Sciatic nerve (tissue), 2 donors: ENCODE measurements around the gene RNF31. TPM values are rescaled to one million over a fixed set of nuclear protein-coding genes. Genes with fewer than 3 reads are reported as not detected.

Experiments used
- ATAC-seq: fragments of 200-7000 bp; cut with Tn5 transposase; one replicate; pipeline ENCODE4 v1.9.1; 2020; ENCODE audit warnings: mild to moderate bottlenecking, moderate library complexity
- DNase-seq: peaks from one replicate; pipeline ENCODE4 v3.0.0-alpha.2; 2020; ENCODE audit warnings: low spot score
- intact Hi-C: fragments of 100-400 bp; cut with DNase I; formaldehyde crosslinking; loops from one replicate; pipeline ENCODE4 v1.14.2; 2022
- total RNA-seq: library from RNA; stranded (reverse); fragmentation: NEBNext Ultra II Directional; extraction: Animal tissue kit (Norgen Biotek cat#: 25700); gene quantifications from one replicate; pipeline ENCODE4 v1.2.1, GENCODE V29; 2021
- donor health status: DM: no; HTN: no; CAD: no.
- donor health status: DM: no; HTN: no; CAD: no.

RNF31 gene
- total RNA-seq, 1 donor from 2014 or later, result 61.5 TPM

DNA sequence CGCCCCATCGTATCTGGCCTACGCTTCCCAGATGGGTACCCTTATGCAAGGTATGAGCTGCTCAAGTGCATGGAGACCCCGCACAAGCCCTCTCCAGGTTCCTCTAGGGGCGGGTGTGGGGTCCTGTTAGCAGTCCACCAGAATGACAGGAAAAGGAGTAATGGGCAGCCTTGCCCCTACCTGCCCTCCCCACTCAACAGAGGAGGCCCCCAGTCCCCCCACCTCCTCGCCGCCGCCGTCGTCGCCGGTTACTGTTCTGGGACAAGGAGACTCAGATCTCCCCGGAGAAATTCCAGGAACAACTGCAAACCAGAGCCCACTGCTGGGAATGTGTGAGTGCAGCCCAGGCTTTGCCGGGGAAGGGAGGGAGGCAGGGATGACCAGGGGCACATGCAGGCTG, 30.6 kb downstream of the RNF31 start:
- intact Hi-C loops, result no loop called here
- ATAC-seq, result no peak
- no peak for DNase-seq

DNA sequence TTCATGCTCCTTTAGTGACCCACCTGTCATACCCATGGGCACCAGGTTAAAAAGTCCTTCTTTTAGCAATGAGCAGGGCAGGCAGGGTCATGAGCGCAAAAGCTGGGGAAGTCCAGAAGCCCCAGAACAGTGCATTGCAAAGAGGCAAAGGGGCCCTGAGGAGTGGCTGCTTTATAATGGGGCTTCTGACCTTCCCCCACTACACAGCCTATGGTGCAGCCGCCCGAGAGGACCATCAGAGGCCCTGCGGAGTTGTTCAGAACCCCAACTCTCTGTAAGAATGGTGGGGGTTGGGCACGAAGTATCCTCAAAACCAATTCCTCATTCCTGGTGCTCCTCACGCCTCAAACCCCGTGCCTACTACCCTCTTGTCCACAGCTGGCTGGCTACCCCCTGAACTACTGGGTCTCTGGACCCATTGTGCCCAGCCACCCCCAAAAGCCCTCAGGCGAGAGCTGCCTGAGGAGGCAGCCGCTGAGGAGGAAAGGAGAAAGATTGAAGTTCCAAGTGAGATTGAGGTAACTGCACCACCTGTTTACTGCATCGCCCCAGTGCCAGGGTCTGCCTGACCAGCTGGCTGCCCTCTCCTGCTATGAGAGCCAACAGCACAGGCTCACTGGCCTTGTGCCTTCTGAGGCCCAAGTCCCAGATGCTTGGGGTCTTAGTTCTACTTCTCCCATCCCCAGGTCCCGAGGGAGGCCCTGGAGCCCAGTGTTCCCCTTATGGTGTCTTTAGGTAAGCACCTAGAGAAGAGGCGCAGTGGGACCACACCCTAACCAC, 31.3 kb downstream of the RNF31 start:
- intact Hi-C loops, result no loop called here
- ATAC-seq, result no peak
- DNase-seq, result no peak

DNA sequence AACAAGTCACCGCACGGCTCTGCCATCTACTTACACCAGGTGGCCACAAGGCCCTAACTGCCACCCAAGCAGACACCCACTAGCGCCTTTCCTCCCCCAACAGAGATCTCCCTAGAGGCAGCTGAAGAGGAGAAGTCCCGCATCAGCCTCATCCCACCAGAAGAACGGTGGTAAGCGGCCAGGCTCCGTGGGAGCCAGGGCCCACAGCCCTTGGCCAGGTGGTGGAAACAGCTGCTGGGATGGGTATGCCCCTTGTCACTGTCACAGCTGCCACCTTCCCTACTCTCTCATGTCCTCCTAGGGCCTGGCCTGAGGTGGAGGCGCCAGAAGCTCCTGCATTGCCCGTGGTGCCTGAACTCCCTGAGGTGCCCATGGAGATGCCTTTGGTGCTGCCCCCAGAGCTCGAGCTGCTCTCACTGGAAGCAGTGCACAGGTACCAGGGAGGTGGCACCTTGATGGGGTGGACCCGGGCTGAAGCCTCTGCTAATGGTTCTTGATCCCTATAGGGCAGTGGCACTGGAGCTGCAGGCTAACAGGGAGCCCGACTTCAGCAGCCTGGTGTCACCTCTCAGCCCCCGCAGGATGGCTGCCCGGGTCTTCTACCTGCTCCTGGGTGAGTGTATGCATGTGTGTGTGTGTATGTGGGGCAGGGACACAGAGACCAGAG, 32.1 kb downstream of the RNF31 start:
- intact Hi-C loops, result no loop called here
- ATAC-seq (peak; percentile 19), DNase-seq (no peak)

DNA sequence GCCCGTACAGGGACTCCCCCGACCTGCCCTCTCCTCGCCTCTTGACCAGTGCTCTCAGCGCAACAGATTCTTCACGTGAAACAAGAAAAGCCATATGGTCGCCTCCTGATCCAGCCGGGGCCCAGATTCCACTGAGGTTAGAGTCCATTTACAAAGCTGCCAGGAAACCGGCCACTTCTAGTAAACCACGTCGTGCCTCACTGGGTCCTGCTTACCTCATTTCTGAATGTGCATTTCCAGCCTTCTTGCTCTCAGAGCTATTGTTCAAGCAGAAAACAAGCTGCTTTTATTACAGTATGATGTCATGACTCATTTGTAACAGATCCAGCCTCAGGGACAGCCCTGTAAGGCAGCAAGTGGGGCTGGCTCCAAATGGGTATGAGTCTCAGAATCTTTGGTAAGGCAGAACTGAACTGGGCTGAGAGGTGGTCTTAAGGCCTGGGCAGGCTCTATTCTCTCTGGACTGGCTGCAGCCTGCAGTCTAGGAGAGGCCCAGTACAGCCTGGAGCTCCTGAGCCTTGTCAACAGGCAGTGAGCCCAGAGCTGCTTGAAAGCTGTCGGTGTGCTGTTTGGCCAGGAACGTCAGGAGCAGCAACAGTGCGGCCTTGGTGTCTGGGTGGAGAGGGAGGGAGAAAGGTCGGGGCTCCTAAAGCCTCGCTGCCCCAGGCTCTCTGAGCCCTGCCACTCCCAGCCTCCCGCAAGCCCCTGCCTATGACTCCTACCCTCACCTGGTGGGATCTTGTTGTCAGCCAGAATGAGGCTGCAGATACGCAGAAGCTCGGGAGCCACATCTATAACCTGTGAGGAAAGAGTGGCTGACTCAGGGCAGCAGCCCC, 32.9 kb downstream of the RNF31 start:
- ATAC-seq, result peak; percentile 68
- DNase-seq, result no peak
- intact Hi-C loops, result no loop called here

DNA sequence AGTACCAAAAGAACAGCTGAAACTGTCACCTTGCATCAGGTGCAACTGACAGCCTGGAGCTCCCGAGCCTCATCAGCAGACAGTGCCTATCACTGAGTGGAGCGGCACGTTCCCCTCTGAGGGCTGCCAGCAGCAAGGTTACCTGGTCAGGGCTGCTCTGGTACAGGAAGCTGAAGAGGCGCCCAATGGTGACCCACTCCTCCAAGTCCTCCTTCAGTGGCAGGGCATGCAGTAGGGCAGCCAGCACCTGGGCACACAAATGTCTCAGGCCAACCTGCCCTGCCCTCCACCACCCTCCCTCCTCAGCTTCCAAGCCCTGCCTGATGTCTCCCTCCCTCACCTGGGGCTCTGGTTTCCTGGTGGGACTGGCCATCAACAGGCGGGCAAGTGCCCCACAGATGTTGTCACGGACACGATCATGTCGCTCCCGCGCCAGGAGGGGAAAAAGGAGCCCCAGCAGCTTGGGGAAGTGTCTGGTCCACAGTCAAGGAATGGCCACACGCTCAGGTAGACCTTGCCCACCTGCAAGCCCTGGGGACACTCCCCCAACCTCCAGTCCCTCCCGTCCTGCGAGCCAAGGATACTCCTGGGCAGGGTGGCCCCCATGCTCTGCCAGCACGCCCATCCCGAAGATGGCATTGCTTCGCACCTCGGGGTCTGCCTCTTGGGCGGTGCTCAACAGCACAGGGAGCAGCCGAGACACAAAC, 34.2 kb downstream of the RNF31 start:
- no peak for DNase-seq
- ATAC-seq, result no peak
- intact Hi-C loops, result no loop called here

DNA sequence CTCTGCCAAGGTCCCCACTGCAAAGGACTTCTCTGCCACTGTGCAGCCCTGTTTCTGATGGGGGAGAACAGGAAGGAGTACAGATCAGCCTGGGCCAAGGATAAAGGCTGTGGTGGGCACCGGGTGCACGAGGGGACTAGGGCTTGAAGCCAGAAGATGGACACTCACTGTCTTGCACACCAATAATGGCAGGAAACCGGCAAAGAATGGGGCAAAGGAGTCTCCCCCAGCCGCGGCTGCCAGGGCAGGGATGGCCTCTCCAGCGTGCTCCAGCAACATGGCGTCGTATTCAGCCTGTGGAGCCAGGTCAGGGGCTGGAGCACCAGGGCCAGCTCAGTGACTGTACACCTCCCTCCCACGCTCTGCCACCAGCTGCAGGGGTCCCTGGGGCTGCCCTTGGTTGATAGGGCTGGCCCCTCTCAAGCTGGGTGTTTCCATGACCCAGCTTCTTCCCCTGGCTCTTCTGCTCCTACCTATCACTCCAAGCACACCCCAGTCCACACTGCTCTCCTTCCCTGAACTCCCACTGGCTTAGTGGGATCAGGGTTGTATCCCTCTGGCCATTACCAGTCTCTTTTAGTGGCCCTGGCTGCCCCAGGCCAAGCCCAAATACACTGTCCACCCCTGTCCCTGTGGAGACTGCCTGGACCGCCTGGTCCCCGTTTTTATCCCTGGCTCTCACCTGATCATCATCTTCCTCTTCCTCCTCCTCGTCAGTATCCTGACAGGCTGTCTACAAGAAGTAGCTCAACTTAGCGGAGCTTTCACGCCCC, 35.0 kb downstream of the RNF31 start:
- DNase-seq, result no peak
- ATAC-seq, result no peak
- intact Hi-C loops, result no loop called here

DNA sequence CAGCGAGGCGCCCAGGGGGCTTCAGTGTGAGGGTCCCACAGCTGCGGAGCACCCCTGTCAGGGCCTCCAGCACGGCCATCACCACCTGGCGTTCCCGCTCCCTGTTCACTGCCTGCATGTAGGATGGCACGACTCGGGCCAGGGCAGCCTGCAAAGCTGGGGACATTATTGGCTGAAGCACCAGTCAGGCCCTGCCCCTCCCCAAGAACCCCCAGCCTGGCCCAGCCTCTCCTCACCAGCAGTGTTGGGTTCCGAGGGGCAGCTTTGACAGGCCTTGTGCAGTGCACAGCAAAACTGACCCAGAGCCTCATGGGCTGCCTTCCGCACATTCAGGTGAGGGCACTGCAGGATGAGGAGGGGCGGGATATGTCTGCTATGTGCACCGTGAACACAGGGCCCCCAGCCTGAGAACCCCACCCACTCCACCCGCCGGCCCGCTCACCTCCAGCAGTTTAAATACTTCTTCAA, 35.8 kb downstream of the RNF31 start:
- no peak for ATAC-seq
- intact Hi-C loops, result no loop called here
- no peak for DNase-seq

DNA sequence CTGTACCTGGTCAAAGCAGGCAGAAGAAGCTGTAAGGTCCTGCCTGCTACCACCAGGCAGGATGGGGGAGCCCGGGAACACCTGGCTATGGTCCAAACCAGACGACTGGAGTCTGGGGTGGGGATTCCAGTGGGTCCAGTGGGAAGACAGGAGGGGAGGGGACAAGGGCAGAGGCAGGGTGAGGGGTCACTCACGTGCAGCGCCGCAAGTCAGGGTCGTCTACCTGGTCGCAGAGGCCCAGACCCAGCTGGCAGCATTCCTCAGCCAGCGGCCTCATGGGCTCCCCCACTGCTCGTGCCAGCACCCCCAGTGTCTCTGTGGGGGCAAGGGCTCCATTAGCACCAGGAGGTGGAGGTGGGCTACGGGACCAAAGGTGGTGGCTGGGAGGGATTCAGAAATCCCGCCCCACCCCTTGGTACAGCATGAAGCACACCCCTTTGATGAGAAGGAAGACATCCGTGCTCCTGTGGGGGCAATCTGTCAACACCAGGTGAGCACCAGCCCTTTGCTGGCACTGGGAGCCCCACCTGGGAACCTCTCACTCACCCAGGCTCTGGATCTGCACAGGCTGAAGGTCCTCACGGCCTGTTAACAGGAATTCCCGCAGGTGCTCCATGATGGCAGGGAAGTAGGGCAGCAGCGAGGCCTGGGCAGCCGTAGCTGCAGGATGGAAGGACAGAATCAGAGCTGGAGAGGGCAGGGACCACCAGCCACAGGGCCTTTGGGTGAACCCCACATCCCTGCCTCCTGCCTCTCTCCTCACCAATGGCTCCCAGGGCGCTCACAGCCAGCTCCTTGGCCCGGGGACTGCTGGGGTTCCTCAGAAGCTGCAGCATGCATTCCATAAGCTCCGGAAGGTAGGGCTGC, 37.0 kb downstream of the RNF31 start:
- intact Hi-C loops, result no loop called here
- ATAC-seq (no peak), DNase-seq (no peak)

DNA sequence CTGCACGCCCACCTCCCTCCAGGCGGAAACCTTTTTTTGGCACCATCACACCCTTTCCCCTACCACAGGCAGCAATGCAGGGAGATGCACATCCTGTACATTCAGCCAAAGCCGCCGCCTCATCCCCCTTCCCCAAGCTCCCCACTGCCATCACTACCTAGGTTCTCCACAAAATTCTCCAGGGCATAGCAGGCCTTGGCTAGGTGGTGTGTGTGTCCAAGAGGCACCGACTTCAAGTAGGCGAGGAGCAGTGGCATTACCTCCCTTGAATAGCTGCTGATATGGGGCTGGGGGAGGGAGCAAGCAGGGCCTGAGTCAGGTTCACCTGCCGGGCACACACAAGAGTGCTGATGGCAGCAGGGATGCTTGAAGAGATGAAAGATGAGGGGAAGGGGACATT, 37.7 kb downstream of the RNF31 start:
- ATAC-seq, result no peak
- intact Hi-C loops, result no loop called here
- DNase-seq, result no peak

DNA sequence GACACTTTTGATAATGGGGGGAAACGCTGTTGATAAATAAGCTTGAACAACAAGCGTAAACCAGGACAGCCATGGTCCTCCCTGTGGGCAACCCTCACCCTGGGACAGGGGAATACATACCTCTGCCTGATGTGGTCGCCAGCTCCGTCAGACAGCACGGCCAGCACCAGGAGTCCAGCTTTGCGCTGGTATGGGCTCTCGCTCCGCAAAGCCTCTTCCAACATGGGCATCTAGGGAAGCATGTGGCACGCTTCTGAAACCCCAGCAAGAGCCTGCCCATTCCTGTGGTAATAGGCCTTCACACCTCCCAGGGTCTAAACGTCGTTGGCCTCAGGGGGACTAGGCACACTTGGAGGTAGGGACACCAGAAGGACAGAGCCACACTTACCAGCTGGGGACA, 38.4 kb downstream of the RNF31 start:
- DNase-seq (no peak), ATAC-seq (no peak)
- intact Hi-C loops, result no loop called here

DNA sequence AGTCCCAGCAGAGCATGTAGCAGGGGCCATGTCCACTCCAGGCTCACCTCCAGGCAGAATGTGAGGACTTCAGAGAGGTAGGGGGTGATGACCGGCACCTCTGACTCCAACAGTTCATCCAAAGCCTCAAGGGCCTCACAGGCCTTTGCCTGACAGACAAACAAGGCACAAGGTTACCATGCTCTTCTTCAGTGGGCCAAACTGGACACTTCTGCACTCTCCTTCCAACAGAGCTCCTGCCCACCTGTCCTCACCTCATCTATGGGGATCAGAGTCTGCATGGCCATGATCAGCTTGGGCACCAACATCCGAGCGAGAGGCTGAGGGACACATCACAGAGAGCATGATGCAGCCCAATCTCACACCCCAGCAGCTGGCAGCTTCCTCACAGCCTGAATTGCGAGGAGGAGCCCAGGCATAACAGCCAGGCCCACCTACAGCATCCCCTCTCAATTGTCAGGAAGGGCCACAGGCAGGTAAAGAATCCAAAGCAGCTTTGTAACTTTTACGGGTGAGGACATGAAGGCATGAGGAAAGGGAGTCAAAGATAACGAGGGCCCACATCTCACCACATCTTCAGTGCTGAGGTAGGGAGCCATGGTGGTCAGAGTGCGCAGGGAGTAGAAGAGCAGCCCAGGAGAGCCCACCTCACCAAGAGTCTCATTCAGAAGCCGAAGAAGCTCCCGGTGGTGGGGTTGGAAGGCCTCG, 39.7 kb downstream of the RNF31 start:
- intact Hi-C loops, result no loop called here
- no peak for ATAC-seq
- DNase-seq, result no peak

DNA sequence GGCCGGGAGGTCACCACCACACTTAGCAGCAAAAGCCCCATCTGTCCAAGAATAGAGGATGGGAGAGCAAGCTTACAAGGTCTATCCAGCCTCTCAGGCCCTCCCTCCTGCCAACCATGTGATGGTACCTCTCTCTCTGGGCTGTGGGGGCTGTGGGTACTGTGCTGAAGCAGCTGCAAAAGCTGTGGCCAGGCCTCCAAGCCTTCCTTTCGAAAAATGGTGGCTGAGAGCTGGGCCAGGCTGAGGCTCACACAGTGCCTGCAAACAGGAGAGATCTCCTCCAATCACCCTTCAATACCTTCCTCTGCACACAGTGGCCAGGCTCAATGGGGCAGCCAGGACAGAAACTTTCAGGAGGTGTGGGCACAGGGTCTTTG, 40.2 kb downstream of the RNF31 start:
- ATAC-seq, result no peak
- no peak for DNase-seq
- intact Hi-C loops, result no loop called here

DNA sequence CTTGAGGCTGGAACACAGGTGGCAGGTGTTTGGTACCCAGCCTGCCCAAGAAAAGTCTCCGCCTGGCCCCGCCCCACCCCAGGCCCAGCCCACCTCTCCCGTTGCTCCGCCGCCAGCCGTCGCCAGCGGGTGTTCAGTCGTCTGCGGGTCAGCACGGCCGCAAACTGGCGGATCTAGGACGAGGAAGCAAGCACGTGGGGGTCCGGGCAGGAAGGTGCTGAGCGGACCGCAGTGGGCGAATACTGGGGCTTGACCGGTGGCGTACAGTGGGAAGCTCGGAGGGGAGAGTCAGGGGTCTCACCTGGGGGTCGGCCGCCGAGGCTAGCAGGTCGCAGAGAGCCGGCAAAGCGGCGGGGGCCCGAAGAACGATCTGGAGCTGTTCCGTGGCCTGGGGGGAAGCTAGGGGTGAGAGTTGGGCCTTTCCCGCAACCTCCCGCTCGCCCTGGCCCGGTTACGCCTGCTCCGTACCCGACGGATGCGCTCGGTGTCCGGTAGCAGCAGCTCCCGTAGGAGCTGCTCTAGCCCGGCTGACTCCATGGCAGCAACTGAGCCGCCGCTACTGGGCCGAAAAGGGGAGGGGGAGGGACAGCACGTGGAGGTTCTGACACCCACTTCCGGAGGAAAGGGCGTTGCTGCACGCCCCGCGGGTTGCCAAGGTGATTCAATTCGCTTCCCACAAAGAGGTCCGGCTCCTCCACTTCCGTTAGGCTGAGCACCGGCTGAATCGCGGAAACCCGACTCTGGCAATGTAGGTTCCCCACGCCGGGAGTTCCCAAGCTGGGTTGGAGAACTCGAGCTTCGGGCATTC, 41.2 kb downstream of the RNF31 start, which contains the start of gene IPO4:
TSS of gene IPO4 (minus strand) at position 566 of the 808 bp plus-strand sequence. CDS start at position 537, 29 bp downstream.
- peak; percentile 96 for DNase-seq
- ATAC-seq, result peak; percentile 97
- intact Hi-C loops, result no loop called here

DNA sequence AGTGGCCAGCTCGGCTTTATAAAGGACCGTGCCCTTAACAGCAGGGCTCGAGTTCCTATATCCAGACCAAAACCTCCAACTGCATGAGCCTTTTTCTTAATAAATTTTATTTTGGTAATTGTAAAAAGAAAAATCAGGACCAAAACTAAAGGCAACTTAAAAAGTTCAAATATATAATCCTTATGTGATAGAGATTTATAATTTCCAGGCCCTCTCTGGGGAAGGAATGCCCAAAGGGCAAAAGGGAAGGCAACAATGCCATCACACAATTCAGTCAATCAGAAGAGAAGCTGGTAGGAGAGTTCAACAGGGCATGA, 41.7 kb downstream of the RNF31 start:
- DNase-seq (no peak), ATAC-seq (no peak)
- intact Hi-C loops, result no loop called here

DNA sequence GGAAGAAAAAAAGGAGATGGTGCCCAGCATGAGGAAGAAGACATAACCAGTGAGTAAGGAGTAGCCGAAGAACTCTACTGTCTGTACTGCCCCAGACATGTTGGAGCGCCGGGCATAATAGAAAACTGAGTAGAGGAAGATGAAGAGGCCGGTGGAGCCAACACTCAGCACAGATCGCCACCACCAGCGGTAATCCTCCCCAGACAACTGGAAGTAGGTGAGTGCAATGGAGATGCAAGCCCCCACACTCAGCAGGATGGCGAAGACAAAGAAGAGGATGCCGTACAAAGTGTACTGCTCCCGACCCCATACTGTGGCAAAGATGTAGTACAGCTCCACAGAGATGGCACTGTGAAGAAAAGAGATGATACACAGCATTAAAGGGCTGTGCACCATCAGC, 42.2 kb downstream of the RNF31 start:
- intact Hi-C loops, result no loop called here
- ATAC-seq, result no peak
- DNase-seq, result no peak

DNA sequence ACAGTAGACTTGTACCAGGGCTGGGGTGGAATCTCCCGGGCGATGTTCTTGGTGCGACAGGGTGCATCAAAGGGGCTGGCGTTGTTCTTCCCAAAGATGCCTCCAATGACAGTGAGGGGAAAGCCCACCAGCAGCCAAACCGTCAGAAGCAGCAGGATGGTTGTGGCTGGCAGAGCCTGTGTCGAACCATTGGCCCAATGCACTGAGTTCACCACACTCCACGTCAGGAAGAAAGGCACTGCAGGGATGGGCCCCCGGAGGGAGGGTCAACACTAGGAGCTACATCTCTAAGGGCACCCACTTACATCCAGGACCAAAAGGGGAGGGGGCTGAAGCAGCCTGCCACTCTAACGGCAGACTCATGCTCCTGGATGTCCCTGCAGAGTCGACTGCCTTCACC, 43.1 kb downstream of the RNF31 start:
- DNase-seq (no peak), ATAC-seq (no peak)
- intact Hi-C loops, result no loop called here
